HepG2 (cell line): Measurements from ENCODE around the gene IGF2BP1. TPM values are rescaled to one million over a fixed set of nuclear protein-coding genes. Genes with fewer than 3 reads are reported as not detected.
A peak's percentile ranks its signal among the peaks of the same experiment; 100 is the strongest.

Source experiments
- ARNT2 ChIP-seq: sonication (generic); formaldehyde crosslinking; IDR thresholded peaks from 2 replicates; pipeline ENCODE4 v1.8.0; 2022; ENCODE audit warnings: mild to moderate bottlenecking, low read depth, missing genetic modification reagents, moderate library complexity
- MZF1 ChIP-seq: sonication (generic); formaldehyde crosslinking; IDR thresholded peaks from 2 replicates; pipeline ENCODE4 v1.8.1; 2023; ENCODE audit warnings: mild to moderate bottlenecking, missing genetic modification reagents, borderline replicate concordance
- PRDM4 ChIP-seq: sonication (generic); formaldehyde crosslinking; IDR thresholded peaks from 2 replicates; pipeline ENCODE4 v1.9.0; 2021; ENCODE audit warnings: missing genetic modification reagents, borderline replicate concordance
- RORA ChIP-seq: sonication (generic); formaldehyde crosslinking; IDR thresholded peaks from 2 replicates; pipeline ENCODE4 v1.5.0; 2020; ENCODE audit warnings: mild to moderate bottlenecking, missing genetic modification reagents, moderate library complexity
- STAT6 ChIP-seq: sonication (generic); formaldehyde crosslinking; IDR thresholded peaks from 2 replicates; pipeline ENCODE4 v1.4.0; 2020; ENCODE audit warnings: missing genetic modification reagents, mild to moderate bottlenecking, borderline replicate concordance
- ZNF251 ChIP-seq: sonication (generic); formaldehyde crosslinking; IDR thresholded peaks from 2 replicates; pipeline ENCODE4 v1.9.0; 2021; ENCODE audit warnings: mild to moderate bottlenecking, missing genetic modification reagents
- ZNF256 ChIP-seq: sonication (generic); formaldehyde crosslinking; conservative IDR thresholded peaks from 2 replicates; pipeline ENCODE4 v1.4.0; 2020; ENCODE audit warnings: missing genetic modification reagents
- ZNF318 ChIP-seq: sonication (generic); formaldehyde crosslinking; IDR thresholded peaks from 2 replicates; pipeline ENCODE4 v1.4.0; 2020; ENCODE audit warnings: mild to moderate bottlenecking, missing genetic modification reagents
- ZNF326 ChIP-seq: sonication (generic); formaldehyde crosslinking; IDR thresholded peaks from 2 replicates; pipeline ENCODE4 v1.4.0; 2020; ENCODE audit warnings: missing genetic modification reagents, borderline replicate concordance
- ZNF329 ChIP-seq: sonication (generic); formaldehyde crosslinking; IDR thresholded peaks from 2 replicates; pipeline ENCODE4 v1.9.0; 2021; ENCODE audit warnings: low read depth, mild to moderate bottlenecking, missing genetic modification reagents
- ZNF337 ChIP-seq: sonication (generic); formaldehyde crosslinking; IDR thresholded peaks from 2 replicates; pipeline ENCODE4 v1.5.1; 2020; ENCODE audit warnings: missing genetic modification reagents, low read depth, mild to moderate bottlenecking, borderline replicate concordance
- ZNF432 ChIP-seq: sonication (generic); formaldehyde crosslinking; IDR thresholded peaks from 2 replicates; pipeline ENCODE4 v1.5.0; 2020; ENCODE audit warnings: missing genetic modification reagents, mild to moderate bottlenecking, borderline replicate concordance
- ZNF768 ChIP-seq: sonication (generic); formaldehyde crosslinking; IDR thresholded peaks from 2 replicates; pipeline ENCODE4 v1.4.0; 2020; ENCODE audit warnings: missing genetic modification reagents
- ZSCAN21 ChIP-seq: sonication (generic); formaldehyde crosslinking; IDR thresholded peaks from 2 replicates; pipeline ENCODE4 v1.8.0; 2022; ENCODE audit warnings: mild to moderate bottlenecking, missing genetic modification reagents, moderate library complexity, borderline replicate concordance
- polyA plus RNA-seq, 8 experiments: library from polyadenylated mRNA; depleted of rRNA in 3 of 8; stranded (reverse) in 7 of 8; unstranded in 1 of 8; fragments of >200 nt; fragmentation: Illumina TruSeq in 4 of 8; extraction: Trizol in 4 of 8; gene quantifications; 2 replicates each; pipeline versions ENCODE4 v1.2.1 to v1.2.3, GENCODE V29; 2011 to 2016; ENCODE audit warnings: low read depth in 4 of 8, missing spikeins in 1 of 8, mixed read lengths in 1 of 8; ENCODE audit not compliant: insufficient read depth in 1 of 8
- total RNA-seq, 5 experiments: library from RNA; depleted of rRNA; stranded (reverse); fragments of >200 nt; fragmentation: Illumina TruSeq; extraction: Trizol; gene quantifications; 2 replicates each; pipeline ENCODE4 v1.2.3, GENCODE V29; 2016; ENCODE audit warnings: low read depth in 1 of 5

IGF2BP1 gene
- total and polyA plus RNA-seq, 2 of the 13 experiments (the other 11 are each of a cell fraction or from before 2014, with no cell fraction given), result 29.7 to 75.1 TPM

- no peak for TF ChIP-seq ZNF337 (CRISPR knock-in tag)
- TF ChIP-seq RORA (CRISPR knock-in tag), result no peak
- TF ChIP-seq ZNF251 (CRISPR knock-in tag), result no peak
- TF ChIP-seq PRDM4 (CRISPR knock-in tag), result no peak
- TF ChIP-seq ZNF318 (CRISPR knock-in tag), result no peak
- no peak for TF ChIP-seq ZNF768 (CRISPR knock-in tag)
- peak; percentile 41; the same call in 1 of the 2 replicates for TF ChIP-seq ZNF329 (CRISPR knock-in tag)
- TF ChIP-seq ARNT2, result no peak
- TF ChIP-seq ZNF256 (CRISPR knock-in tag), result no peak
- TF ChIP-seq STAT6 (CRISPR knock-in tag), result no peak
- no peak for TF ChIP-seq ZNF326 (CRISPR knock-in tag)
- no peak for TF ChIP-seq ZSCAN21 (CRISPR knock-in tag)
- TF ChIP-seq ZNF432 (CRISPR knock-in tag), result no peak
- no peak for TF ChIP-seq MZF1
These were observed 35.1 kb downstream of the IGF2BP1 start (continued) for GRCh38 chr17:49031965-49032928.
